HG02588 (cell line): Measurements from ENCODE around the gene BICC1.

Experiments
- ATAC-seq: cut with Tn5 transposase; IDR thresholded peaks from one replicate; pipeline ENCODE4 v1.9.1; 2021; ENCODE audit warnings: mild to moderate bottlenecking, moderate library complexity; ENCODE audit not compliant: unreplicated experiment

Gene BICC1

GRCh38 chr10:58560068-58560467, 47.4 kb downstream of the BICC1 start:
- ATAC-seq = no peak

GRCh38 chr10:58565271-58565670, 52.6 kb downstream of the BICC1 start:
- no peak for ATAC-seq

GRCh38 chr10:58567652-58568051, 55.0 kb downstream of the BICC1 start:
- no peak for ATAC-seq

- ATAC-seq = no peak
Measured at GRCh38 chr10:58568428-58568935, 55.8 kb downstream of the BICC1 start.

GRCh38 chr10:58570307-58570723, 57.6 kb downstream of the BICC1 start:
- no peak for ATAC-seq

GRCh38 chr10:58570979-58571378, 58.3 kb downstream of the BICC1 start:
- no peak for ATAC-seq

GRCh38 chr10:58573144-58573543, 60.5 kb downstream of the BICC1 start:
- ATAC-seq = no peak

- ATAC-seq = no peak
Measured at GRCh38 chr10:58574058-58574457, 61.4 kb downstream of the BICC1 start.

- ATAC-seq = no peak
Measured at GRCh38 chr10:58575491-58575890, 62.8 kb downstream of the BICC1 start.

GRCh38 chr10:58576751-58577436, 64.2 kb downstream of the BICC1 start:
- no peak for ATAC-seq

GRCh38 chr10:58577437-58577777, 64.7 kb downstream of the BICC1 start:
- ATAC-seq = no peak

GRCh38 chr10:58578366-58578765, 65.7 kb downstream of the BICC1 start:
- ATAC-seq = no peak

GRCh38 chr10:58579011-58579655, 66.5 kb downstream of the BICC1 start:
- no peak for ATAC-seq

- ATAC-seq = no peak
Measured at GRCh38 chr10:58582045-58582444, 69.4 kb downstream of the BICC1 start.

- ATAC-seq = no peak
Measured at GRCh38 chr10:58585435-58585834, 72.8 kb downstream of the BICC1 start.

- ATAC-seq = no peak
Measured at GRCh38 chr10:58586282-58587245, 73.9 kb downstream of the BICC1 start.

- ATAC-seq = no peak
Measured at GRCh38 chr10:58587676-58588075, 75.0 kb downstream of the BICC1 start.

GRCh38 chr10:58588673-58589265, 76.1 kb downstream of the BICC1 start:
- ATAC-seq = no peak

- no peak for ATAC-seq
Measured at GRCh38 chr10:58590152-58590840, 77.6 kb downstream of the BICC1 start.

GRCh38 chr10:58590924-58591323, 78.3 kb downstream of the BICC1 start:
- no peak for ATAC-seq
